T-helper 2 cell treated with Interferon-gamma antibody and Interleukin-4, amounts not matched to agents 100 ng/mL and 5 ng/mL, for 36 hours (primary cell): ENCODE results near the gene RTBDN. TPM values are rescaled to one million over a fixed set of nuclear protein-coding genes. Genes with fewer than 3 reads are reported as not detected.

Source experiments
- intact Hi-C: fragments of 100-400 bp; cut with micrococcal nuclease; formaldehyde crosslinking; loops from one replicate; pipeline ENCODE4 v1.15.1; 2023
- total RNA-seq: library from RNA; stranded (reverse); gene quantifications from 2 replicates; pipeline ENCODE4 v1.2.3, GENCODE V29; 2022

Gene RTBDN
- total RNA-seq, 1 donor from 2014 or later, result not detected

- intact Hi-C loops, result loop anchor here (2.0 to 5.0 kb wide), 4 partner anchors 71 to 1356 kb away; partner anchors contain the start of genes DHPS, IER2, ODAD3 and PRKCSH
Observed at GRCh38 chr19:12793290-12794195, 40.8 kb downstream of the RTBDN start.

- intact Hi-C loops, result loop anchor here (2.0 to 5.0 kb wide), 4 partner anchors 70 to 1356 kb away; partner anchors contain the start of genes DHPS, IER2, ODAD3 and PRKCSH
Observed at GRCh38 chr19:12792853-12793289, 41.5 kb downstream of the RTBDN start.

DNA sequence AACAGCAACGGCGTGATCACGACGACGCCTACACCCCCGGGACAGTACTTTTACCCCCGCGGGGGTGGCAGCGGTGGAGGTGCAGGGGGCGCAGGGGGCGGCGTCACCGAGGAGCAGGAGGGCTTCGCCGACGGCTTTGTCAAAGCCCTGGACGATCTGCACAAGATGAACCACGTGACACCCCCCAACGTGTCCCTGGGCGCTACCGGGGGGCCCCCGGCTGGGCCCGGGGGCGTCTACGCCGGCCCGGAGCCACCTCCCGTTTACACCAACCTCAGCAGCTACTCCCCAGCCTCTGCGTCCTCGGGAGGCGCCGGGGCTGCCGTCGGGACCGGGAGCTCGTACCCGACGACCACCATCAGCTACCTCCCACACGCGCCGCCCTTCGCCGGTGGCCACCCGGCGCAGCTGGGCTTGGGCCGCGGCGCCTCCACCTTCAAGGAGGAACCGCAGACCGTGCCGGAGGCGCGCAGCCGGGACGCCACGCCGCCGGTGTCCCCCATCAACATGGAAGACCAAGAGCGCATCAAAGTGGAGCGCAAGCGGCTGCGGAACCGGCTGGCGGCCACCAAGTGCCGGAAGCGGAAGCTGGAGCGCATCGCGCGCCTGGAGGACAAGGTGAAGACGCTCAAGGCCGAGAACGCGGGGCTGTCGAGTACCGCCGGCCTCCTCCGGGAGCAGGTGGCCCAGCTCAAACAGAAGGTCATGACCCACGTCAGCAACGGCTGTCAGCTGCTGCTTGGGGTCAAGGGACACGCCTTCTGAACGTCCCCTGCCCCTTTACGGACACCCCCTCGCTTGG is 42.1 kb downstream of the RTBDN start:
- intact Hi-C loops, result loop anchor here (2.0 to 5.0 kb wide), 4 partner anchors 69 to 1355 kb away; partner anchors contain the start of genes DHPS, IER2, ODAD3 and PRKCSH

- intact Hi-C loops, result loop anchor here (1.0 to 5.0 kb wide), 5 partner anchors 9 to 1354 kb away; partner anchors contain the start of genes DHPS, IER2, ODAD3 and PRKCSH
Observed at GRCh38 chr19:12791345-12792050, 42.9 kb downstream of the RTBDN start, which contains the start of gene JUNB. JUNB (plus strand) TSS chr19:12791486; CDS start chr19:12791772, 286 bp downstream.

DNA sequence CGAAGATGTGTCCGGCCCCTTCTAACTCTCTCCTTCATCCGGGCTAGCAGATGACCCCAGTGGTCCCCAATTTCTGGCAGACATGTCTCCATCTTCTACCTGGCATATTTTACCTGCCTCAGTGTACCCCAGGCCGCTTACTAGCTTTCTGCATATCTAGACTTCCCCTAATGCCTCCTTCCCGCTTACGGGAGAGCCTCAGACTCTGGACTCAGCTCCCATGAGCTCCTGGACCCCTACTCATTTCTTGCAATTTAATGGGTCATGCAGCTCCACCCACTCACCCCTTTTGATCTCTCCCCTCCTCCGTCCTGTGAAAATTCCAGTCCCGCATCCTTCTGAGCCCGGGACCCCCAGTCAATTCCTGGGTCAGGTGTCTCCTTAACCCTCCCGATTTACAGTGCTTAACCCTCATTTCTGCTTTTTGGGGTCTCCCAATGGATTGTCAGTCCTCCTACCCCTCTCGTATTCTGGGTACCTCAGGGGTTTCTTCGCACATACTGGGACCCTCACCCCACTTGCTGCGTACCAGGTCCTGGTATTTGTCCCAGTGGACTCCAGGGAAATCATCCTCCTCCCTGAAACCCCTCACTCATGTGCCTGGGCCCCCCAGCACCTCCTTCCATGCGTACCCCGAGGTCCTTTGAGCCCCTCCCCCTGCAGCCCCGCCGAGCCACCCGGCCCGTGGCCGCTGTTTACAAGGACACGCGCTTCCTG is 43.6 kb downstream of the RTBDN start:
- intact Hi-C loops, result loop anchor here (1.0 to 5.0 kb wide), 4 partner anchors 8 to 1353 kb away; partner anchors contain the start of genes DHPS, IER2, ODAD3 and PRKCSH

GRCh38 chr19:12789904-12790619 is 44.3 kb downstream of the RTBDN start:
- intact Hi-C loops, result loop anchor here (1.0 to 5.0 kb wide), 4 partner anchors 13 to 1353 kb away; partner anchors contain the start of genes DHPS, IER2, ODAD3 and PRKCSH

- intact Hi-C loops, result loop anchor here (1.0 kb wide), 1 partner anchor 12 kb away; no protein-coding TSS in a partner anchor
Observed at GRCh38 chr19:12789098-12789903, 45.1 kb downstream of the RTBDN start.

- intact Hi-C loops, result loop anchor here (1.0 kb wide), 1 partner anchor 11 kb away; no protein-coding TSS in a partner anchor
Observed at GRCh38 chr19:12788682-12789097, 45.7 kb downstream of the RTBDN start.

DNA sequence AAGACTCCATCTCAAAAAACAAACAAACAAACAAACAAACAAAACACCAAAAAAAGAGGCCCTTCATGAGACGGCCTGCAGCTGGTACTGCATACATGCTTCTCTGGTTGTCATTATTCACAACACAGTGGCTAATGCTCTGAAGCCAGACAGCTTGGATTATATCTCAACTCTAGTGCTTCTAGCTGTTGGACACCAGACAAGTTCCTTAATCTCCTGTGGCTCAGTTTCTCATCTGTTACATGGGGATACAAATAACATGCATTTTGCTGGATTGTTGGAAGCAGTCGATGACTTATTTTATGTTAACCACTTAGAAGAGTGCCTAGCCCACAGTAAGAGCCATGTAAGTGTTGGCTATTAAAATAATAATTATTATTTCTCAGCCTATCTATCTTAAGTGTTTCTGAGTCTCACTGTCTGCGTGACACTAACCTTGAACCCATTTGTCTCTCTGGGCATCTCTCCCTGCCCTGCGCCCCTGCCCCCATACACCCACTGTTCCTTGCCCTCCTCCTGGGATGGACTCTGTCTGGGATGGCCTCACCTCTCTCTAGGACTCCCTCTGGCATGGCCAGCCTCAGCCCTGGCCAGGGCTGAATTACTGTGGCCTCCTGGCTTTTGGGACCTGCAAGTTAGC is 46.2 kb downstream of the RTBDN start:
- intact Hi-C loops, result no loop called here

- intact Hi-C loops, result no loop called here
Observed at GRCh38 chr19:12787458-12787857, 46.9 kb downstream of the RTBDN start.

- intact Hi-C loops, result no loop called here
Observed at GRCh38 chr19:12786952-12787351, 47.4 kb downstream of the RTBDN start.

- intact Hi-C loops, result no loop called here
Observed at GRCh38 chr19:12786141-12786870, 48.1 kb downstream of the RTBDN start.

GRCh38 chr19:12785431-12786031 is 48.8 kb downstream of the RTBDN start:
- intact Hi-C loops, result no loop called here

DNA sequence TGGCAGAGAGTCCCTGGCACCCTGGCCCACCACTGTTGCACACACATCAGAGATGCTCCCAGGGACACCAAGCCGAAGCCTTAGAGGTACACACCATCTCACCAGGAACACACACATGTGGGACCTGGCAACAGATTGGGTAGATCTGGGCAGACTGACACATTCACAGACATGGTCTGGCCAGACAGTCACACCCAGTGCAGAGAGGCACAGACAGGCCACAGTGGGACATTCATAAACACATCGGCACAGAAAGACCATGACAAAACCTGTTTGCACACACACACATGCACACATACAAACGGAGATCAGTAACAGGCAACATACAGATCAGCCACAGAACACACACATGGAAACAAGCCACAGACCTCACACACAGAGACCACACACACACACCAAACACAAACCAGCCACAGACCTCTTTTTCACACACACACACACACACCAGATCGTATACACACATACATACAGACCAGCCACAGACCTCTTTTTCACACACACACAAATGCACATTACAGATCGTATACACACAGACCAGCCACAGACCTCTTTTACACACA is 49.4 kb downstream of the RTBDN start:
- intact Hi-C loops, result no loop called here

GRCh38 chr19:12784394-12784870 is 49.9 kb downstream of the RTBDN start:
- intact Hi-C loops, result no loop called here

DNA sequence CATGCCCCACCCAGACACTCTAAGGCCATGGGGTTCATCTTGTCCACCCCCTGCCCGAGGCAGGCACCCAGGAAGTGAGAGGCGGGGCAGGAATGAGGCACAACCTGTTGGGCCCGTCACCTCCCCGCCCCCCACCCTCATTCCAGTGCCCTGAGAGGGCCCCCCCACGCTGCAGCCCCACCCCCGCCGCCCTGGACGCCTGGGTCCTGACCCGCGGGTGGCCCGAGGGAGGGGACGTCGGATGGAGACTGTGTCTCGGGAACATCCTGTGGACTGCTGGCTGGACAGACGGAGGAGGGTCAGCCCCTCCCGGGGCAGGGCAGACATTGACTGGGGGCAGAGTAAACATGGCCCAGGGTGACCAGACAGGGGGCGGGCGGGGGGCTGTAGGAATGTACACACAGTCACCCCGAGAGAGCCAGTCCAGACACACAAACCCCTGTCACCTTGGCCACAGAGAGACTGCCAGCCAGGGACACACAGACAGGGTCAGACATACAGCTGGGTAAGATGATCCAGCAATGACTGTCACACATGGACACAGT is 50.5 kb downstream of the RTBDN start:
- intact Hi-C loops, result no loop called here
